ENCODE data around the gene STAT5A. TPM values are rescaled to one million over a fixed set of nuclear protein-coding genes. Genes with fewer than 3 reads are reported as not detected.

Gene STAT5A
- total RNA-seq, 4 donors from 2014 or later = 42.4 to 97.0 (median 62.7) TPM

DNA sequence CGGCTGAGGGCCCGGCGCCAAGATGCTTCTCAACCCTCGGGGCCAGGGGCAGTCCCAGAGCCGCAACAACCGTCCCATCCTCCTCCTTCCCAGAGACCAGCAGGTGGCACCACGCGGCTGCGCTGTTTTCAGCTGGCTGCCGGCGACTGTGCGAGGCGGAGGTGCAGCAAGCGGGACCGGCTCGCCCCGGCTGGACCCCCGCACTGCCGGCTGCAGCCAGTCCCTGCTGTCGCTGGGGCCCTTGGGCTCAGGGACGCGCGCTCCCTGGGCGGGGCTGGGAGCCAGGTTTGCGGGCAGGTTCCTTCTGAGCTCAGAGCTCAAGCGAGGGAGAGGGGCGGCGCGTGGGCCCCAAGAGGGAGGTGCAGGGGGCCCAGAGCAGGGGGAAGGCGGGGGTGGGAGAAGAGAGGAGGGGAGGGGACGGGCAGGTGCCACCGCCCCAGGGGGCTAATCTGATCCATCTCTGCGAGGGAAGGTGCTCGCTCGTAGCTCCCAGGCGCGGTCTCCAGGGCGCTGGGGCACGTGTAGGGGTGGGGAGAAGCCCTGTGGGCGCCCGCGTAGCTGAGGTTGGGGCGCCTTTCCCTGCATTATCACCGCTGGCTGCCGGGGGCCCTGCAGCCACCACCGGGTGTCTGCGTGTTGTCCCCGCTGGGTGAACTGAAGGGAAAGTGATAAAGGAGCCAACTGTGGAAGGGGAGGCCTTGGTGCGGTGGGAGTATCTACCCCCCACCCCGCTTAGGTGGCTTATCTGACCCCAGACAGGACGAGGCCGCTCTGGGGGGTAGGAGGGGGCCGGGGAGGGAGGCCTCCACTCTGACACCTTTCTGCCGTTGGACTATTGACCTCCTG is 24.2 kb downstream of the STAT5A start:
- intact Hi-C loops (cut with DNase I) = no loop called here
- Histone ChIP-seq H3K27me3 (peaks cover 0 to 4% (median 0%) of the 10 kb centered on the region in 4 donors), H3K4me1 (peaks cover 28 to 55% (median 49%) of the 10 kb centered on the region in 4 donors), H3K36me3 (peaks cover 41 to 93% (median 76%) of the 10 kb centered on the region in 4 donors), H3K9me3 (no peaks in the 10 kb centered on the region), H3K4me3 (peak overlapping the region; percentile 27 to 46 (median 42)), H3K27ac (replicated peaks in 1 of 4) (peak overlapping the region; percentile 85 to 94 (median 88))
- 33% methylated on average over 17 of the region's 54 CpGs for WGBS
- no peak for TF ChIP-seq EP300 (IDR thresholded peaks at IDR 0.05)
- TF ChIP-seq, protein P1, sequence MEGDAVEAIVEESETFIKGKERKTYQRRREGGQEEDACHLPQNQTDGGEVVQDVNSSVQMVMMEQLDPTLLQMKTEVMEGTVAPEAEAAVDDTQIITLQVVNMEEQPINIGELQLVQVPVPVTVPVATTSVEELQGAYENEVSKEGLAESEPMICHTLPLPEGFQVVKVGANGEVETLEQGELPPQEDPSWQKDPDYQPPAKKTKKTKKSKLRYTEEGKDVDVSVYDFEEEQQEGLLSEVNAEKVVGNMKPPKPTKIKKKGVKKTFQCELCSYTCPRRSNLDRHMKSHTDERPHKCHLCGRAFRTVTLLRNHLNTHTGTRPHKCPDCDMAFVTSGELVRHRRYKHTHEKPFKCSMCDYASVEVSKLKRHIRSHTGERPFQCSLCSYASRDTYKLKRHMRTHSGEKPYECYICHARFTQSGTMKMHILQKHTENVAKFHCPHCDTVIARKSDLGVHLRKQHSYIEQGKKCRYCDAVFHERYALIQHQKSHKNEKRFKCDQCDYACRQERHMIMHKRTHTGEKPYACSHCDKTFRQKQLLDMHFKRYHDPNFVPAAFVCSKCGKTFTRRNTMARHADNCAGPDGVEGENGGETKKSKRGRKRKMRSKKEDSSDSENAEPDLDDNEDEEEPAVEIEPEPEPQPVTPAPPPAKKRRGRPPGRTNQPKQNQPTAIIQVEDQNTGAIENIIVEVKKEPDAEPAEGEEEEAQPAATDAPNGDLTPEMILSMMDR (IDR thresholded peaks at IDR 0.05) = peak; percentile 70 to 76 (median 73)
- TF ChIP-seq POLR2A (IDR thresholded peaks at IDR 0.05; ENCODE audit: low read depth) = no peak
- peak; percentile 67 to 80 for TF ChIP-seq POLR2AphosphoS5 (IDR thresholded peaks at IDR 0.05)
- DNase-seq (ENCODE audit: extremely low spot score) = no peak

- no peak for TF ChIP-seq POLR2AphosphoS5 (IDR thresholded peaks at IDR 0.05)
- TF ChIP-seq POLR2A (IDR thresholded peaks at IDR 0.05; ENCODE audit: low read depth) = no peak
- no peak for DNase-seq (ENCODE audit: extremely low spot score)
- Histone ChIP-seq H3K4me3 (no peak overlapping the region), H3K27ac (replicated peaks in 1 of 4) (peak overlapping the region in 3 of 4 donors; percentile 19 to 94 (median 88)), H3K36me3 (peaks cover 32 to 93% (median 76%) of the 10 kb centered on the region in 4 donors), H3K9me3 (no peaks in the 10 kb centered on the region), H3K27me3 (peaks cover 0 to 4% (median 0%) of the 10 kb centered on the region in 4 donors), H3K4me1 (peaks cover 31 to 55% (median 49%) of the 10 kb centered on the region in 4 donors)
- 68% methylated on average over 4 of the region's 4 CpGs for WGBS
- intact Hi-C loops (cut with DNase I) = no loop called here
These were observed 25.1 kb downstream of the STAT5A start for GRCh38 chr17:42313389-42313772.

DNA sequence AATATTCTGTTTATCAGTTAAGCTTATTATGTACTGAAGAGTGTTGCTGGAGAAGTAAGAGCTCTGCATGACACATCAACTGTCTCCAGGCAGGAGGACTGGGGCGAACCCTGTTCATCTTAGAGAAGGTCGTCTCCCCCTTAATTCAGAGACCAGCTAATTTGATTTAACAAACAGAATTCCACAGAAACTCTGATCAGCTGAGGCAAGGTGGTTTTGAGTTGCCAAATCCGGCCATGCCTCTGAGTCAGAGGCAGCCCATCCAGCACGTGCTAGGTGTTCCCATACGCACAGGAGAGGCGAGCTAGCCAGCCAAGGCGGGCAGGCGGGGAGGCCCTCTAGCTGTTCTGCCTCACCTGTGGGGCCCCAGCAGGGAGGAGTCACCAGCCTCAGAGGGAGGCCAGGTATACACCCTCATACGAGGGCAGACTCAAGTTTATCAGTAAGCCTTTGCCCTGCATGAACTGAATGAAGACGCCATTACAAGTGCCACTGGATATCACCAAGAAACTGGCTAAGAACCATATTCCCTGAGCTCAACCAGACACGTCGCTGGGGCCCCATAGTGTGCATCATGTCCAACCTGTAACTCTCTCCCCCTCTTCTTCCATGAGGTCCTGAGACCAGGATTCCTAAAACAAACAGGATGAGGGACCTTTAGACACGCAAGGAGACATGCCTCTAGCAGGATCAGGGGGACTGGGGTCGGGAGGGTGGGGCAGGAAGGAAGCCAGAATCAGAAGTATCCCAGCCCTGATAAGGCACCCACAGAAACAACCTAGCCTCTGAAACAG is 25.7 kb downstream of the STAT5A start:
- 79% methylated on average over 8 of the region's 14 CpGs for WGBS
- TF ChIP-seq POLR2A (IDR thresholded peaks at IDR 0.05; ENCODE audit: low read depth) (no peak), POLR2AphosphoS5 (IDR thresholded peaks at IDR 0.05) (peak; percentile 22 to 43)
- Histone ChIP-seq H3K27ac (replicated peaks in 1 of 4) (peak overlapping the region in 3 of 4 donors; percentile 19 to 94 (median 88)), H3K36me3 (peaks cover 28 to 93% (median 76%) of the 10 kb centered on the region in 4 donors), H3K9me3 (no peaks in the 10 kb centered on the region), H3K27me3 (peaks cover 0 to 4% (median 0%) of the 10 kb centered on the region in 4 donors), H3K4me3 (no peak overlapping the region), H3K4me1 (peaks cover 35 to 55% (median 50%) of the 10 kb centered on the region in 4 donors)
- no peak for DNase-seq (ENCODE audit: extremely low spot score)
- intact Hi-C loops (cut with DNase I) = no loop called here

- peaks cover 28 to 93% (median 81%) of the 10 kb centered on the region in 4 donors for H3K36me3 ChIP-seq
- TF ChIP-seq POLR2AphosphoS5 (IDR thresholded peaks at IDR 0.05) = no peak
- TF ChIP-seq EP300 (IDR thresholded peaks at IDR 0.05) = no peak
- TF ChIP-seq, protein P1 (IDR thresholded peaks at IDR 0.05) = no peak
- TF ChIP-seq POLR2A (IDR thresholded peaks at IDR 0.05; ENCODE audit: low read depth) = no peak
- intact Hi-C loops (cut with DNase I) = no loop called here
- H3K27ac ChIP-seq (replicated peaks in 1 of 4) = no peak overlapping the region
- peaks cover 0 to 4% (median 0%) of the 10 kb centered on the region in 4 donors for H3K27me3 ChIP-seq
- peaks cover 29 to 54% (median 40%) of the 10 kb centered on the region in 4 donors for H3K4me1 ChIP-seq
- no peak for DNase-seq (ENCODE audit: extremely low spot score)
- WGBS = 78% methylated on average over 10 of the region's 10 CpGs
- H3K9me3 ChIP-seq = no peaks in the 10 kb centered on the region
- H3K4me3 ChIP-seq = no peak overlapping the region
These were observed 27.3 kb downstream of the STAT5A start for GRCh38 chr17:42315402-42316156.

DNA sequence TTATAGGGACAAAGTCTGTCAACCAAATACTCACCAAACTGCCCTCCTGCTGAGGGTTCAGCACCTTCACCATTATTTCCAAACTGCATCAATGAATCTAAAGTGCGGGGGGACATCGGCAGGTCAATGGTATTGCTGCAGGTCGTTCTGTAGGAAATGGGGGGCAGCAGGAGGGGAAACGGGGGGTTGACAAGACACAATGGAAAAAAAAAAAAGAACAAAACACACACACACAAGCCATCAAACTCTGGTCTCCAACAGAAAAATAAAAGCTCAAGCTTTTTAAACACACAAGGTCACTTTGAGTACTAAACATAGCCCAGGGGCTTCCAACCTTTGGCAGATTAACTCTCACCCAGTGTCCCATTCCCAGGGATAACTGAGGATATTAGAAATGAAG is 28.5 kb downstream of the STAT5A start:
- intact Hi-C loops (cut with DNase I) = no loop called here
- Histone ChIP-seq H3K27ac (replicated peaks in 1 of 4) (no peak overlapping the region), H3K27me3 (peaks cover 0 to 2% (median 0%) of the 10 kb centered on the region in 4 donors), H3K4me3 (no peak overlapping the region), H3K4me1 (peaks cover 18 to 45% (median 30%) of the 10 kb centered on the region in 4 donors), H3K9me3 (no peaks in the 10 kb centered on the region), H3K36me3 (peaks cover 28 to 93% (median 86%) of the 10 kb centered on the region in 4 donors)
- no peak for DNase-seq (ENCODE audit: extremely low spot score)
- TF ChIP-seq, protein P1 (IDR thresholded peaks at IDR 0.05) = no peak
- no peak for TF ChIP-seq POLR2A (IDR thresholded peaks at IDR 0.05; ENCODE audit: low read depth)
- WGBS = 73% methylated on average over 4 of the region's 4 CpGs

Data from esophagus muscularis mucosa (tissue), 4 donors.